ENCODE measurements around the gene UBE2M. TPM values are rescaled to one million over a fixed set of nuclear protein-coding genes. Genes with fewer than 3 reads are reported as not detected.
A peak's percentile ranks its signal among the peaks of the same experiment; 100 is the strongest.

The UBE2M gene
- total RNA-seq, 2 experiments from 2014 or later: 87.5 to 92.4 TPM

GRCh38 chr19:58568453-58569130 is 10.2 kb upstream of the UBE2M start:
- POLR2A ChIA-PET: interaction anchor here (1.2 kb wide), 1 partner anchor 14 kb away, joined by 5 read pairs; the partner anchor contains the start of gene CHMP2A
- peak; percentile 11 for DNase-seq
- Mint-ChIP-seq H3K27ac (no peak overlapping the region), H3K36me3 (ENCODE audit: low read depth) (peaks cover 28% of the 10 kb centered on the region), H3K4me1 (peaks cover 38% of the 10 kb centered on the region), H3K27me3 (no peaks in the 10 kb centered on the region), H3K4me3 (no peak overlapping the region), H3K9me3 (no peaks in the 10 kb centered on the region)
- CTCF ChIA-PET: interaction anchor here (1.1 kb wide), 1 partner anchor 48 kb away, joined by 3 read pairs; no protein-coding TSS in a partner anchor

GRCh38 chr19:58566989-58567388 is 8.6 kb upstream of the UBE2M start:
- Mint-ChIP-seq H3K9me3 (no peaks in the 10 kb centered on the region), H3K4me3 (no peak overlapping the region), H3K27ac (no peak overlapping the region), H3K27me3 (no peaks in the 10 kb centered on the region), H3K4me1 (peaks cover 43% of the 10 kb centered on the region), H3K36me3 (ENCODE audit: low read depth) (peaks cover 22% of the 10 kb centered on the region)
- CTCF ChIA-PET: interaction anchor here (0.9 kb wide), 1 partner anchor 47 kb away, joined by 3 read pairs; the partner anchor contains the start of gene ZBTB45
- DNase-seq: no peak
- POLR2A ChIA-PET: interaction anchor here (6.3 kb wide), 1 partner anchor 15 kb away, joined by 38 read pairs; the partner anchor contains the start of gene CHMP2A

- Mint-ChIP-seq H3K36me3 (ENCODE audit: low read depth) (peaks cover 13% of the 10 kb centered on the region), H3K4me1 (peaks cover 61% of the 10 kb centered on the region), H3K27ac (no peak overlapping the region), H3K27me3 (no peaks in the 10 kb centered on the region), H3K4me3 (peak overlapping the region; percentile 80), H3K9me3 (no peaks in the 10 kb centered on the region)
- ChIA-PET CTCF (interaction anchor here (1.0 kb wide), 1 partner anchor 50 kb away, joined by 3 read pairs; no protein-coding TSS in a partner anchor), POLR2A (interaction anchor here (4.1 to 8.9 kb wide), 5 partner anchors 8 to 45 kb away, joined by 31 to 89 read pairs (median 46); partner anchors contain the start of genes CHMP2A, MZF1, TRIM28 and ZBTB45)
- DNase-seq: no peak
Observed at GRCh38 chr19:58563823-58564222, 5.4 kb upstream of the UBE2M start.

GRCh38 chr19:58563034-58563573 is 4.7 kb upstream of the UBE2M start:
- no peak for DNase-seq
- Mint-ChIP-seq H3K4me1 (peaks cover 56% of the 10 kb centered on the region), H3K27me3 (no peaks in the 10 kb centered on the region), H3K4me3 (peak overlapping the region; percentile 80), H3K27ac (peak overlapping the region; percentile 87), H3K36me3 (ENCODE audit: low read depth) (peaks cover 13% of the 10 kb centered on the region), H3K9me3 (no peaks in the 10 kb centered on the region)
- ChIA-PET POLR2A (interaction anchor here (0.6 to 8.9 kb wide), 8 partner anchors 9 to 154 kb away, joined by 3 to 89 read pairs (median 34); partner anchors contain the start of genes CHMP2A, MZF1, TRIM28 and ZBTB45), CTCF (interaction anchor here (0.6 to 2.6 kb wide), 4 partner anchors 13 to 49 kb away, joined by 3 to 10 read pairs (median 8); partner anchors contain the start of gene ZBTB45)

- ChIA-PET POLR2A (interaction anchor here (0.6 to 8.9 kb wide), 9 partner anchors 9 to 154 kb away, joined by 3 to 89 read pairs (median 31); partner anchors contain the start of genes CHMP2A, MZF1, TRIM28 and ZBTB45), CTCF (interaction anchor here (0.6 to 2.6 kb wide), 5 partner anchors 13 to 49 kb away, joined by 3 to 10 read pairs (median 5); partner anchors contain the start of gene ZBTB45)
- peaks cover 18% of the 10 kb centered on the region for H3K36me3 Mint-ChIP-seq (ENCODE audit: low read depth)
- peak; percentile 52 for DNase-seq
- no peaks in the 10 kb centered on the region for H3K9me3 Mint-ChIP-seq
- H3K4me3 Mint-ChIP-seq: peak overlapping the region; percentile 80
- H3K4me1 Mint-ChIP-seq: peaks cover 61% of the 10 kb centered on the region
- peak overlapping the region; percentile 87 for H3K27ac Mint-ChIP-seq
- no peaks in the 10 kb centered on the region for H3K27me3 Mint-ChIP-seq
Observed at GRCh38 chr19:58562122-58563033, 4.0 kb upstream of the UBE2M start.

- H3K4me1 Mint-ChIP-seq: peaks cover 69% of the 10 kb centered on the region
- ChIA-PET POLR2A (interaction anchor here (0.9 to 8.9 kb wide), 6 partner anchors 9 to 42 kb away, joined by 3 to 89 read pairs (median 42); partner anchors contain the start of genes CHMP2A, MZF1, TRIM28 and ZBTB45), CTCF (interaction anchor here (1.6 to 2.6 kb wide), 4 partner anchors 14 to 48 kb away, joined by 3 to 10 read pairs (median 8); partner anchors contain the start of gene ZBTB45)
- peak overlapping the region; percentile 80 for H3K4me3 Mint-ChIP-seq
- H3K27ac Mint-ChIP-seq: peak overlapping the region; percentile 87
- H3K9me3 Mint-ChIP-seq: no peaks in the 10 kb centered on the region
- no peaks in the 10 kb centered on the region for H3K27me3 Mint-ChIP-seq
- no peak for DNase-seq
- peaks cover 20% of the 10 kb centered on the region for H3K36me3 Mint-ChIP-seq (ENCODE audit: low read depth)
Observed at GRCh38 chr19:58561373-58562121, 3.1 kb upstream of the UBE2M start.

- Mint-ChIP-seq H3K4me3 (no peak overlapping the region), H3K9me3 (no peaks in the 10 kb centered on the region), H3K27me3 (no peaks in the 10 kb centered on the region), H3K27ac (peak overlapping the region; percentile 100), H3K36me3 (ENCODE audit: low read depth) (peaks cover 25% of the 10 kb centered on the region), H3K4me1 (peaks cover 75% of the 10 kb centered on the region)
- DNase-seq: no peak
- CTCF ChIA-PET: interaction anchor here (1.6 to 2.6 kb wide), 4 partner anchors 15 to 47 kb away, joined by 3 to 10 read pairs (median 8); partner anchors contain the start of gene ZBTB45
- POLR2A ChIA-PET: interaction anchor here (4.1 to 8.9 kb wide), 5 partner anchors 9 to 42 kb away, joined by 31 to 89 read pairs (median 46); partner anchors contain the start of genes CHMP2A, MZF1, TRIM28 and ZBTB45
Observed at GRCh38 chr19:58560921-58561320, 2.5 kb upstream of the UBE2M start.

GRCh38 chr19:58560007-58560887 is 1.8 kb upstream of the UBE2M start:
- Mint-ChIP-seq H3K27me3 (no peaks in the 10 kb centered on the region), H3K9me3 (no peaks in the 10 kb centered on the region), H3K36me3 (ENCODE audit: low read depth) (peaks cover 31% of the 10 kb centered on the region), H3K4me1 (peaks cover 78% of the 10 kb centered on the region), H3K27ac (peak overlapping the region; percentile 100), H3K4me3 (peak overlapping the region; percentile 98)
- POLR2A ChIA-PET: interaction anchor here (3.1 to 8.9 kb wide), 5 partner anchors 12 to 41 kb away, joined by 12 to 89 read pairs (median 46); partner anchors contain the start of genes MZF1, TRIM28 and ZBTB45
- DNase-seq: no peak
- CTCF ChIA-PET: interaction anchor here (1.5 to 2.6 kb wide), 4 partner anchors 19 to 47 kb away, joined by 3 to 15 read pairs (median 6); partner anchors contain the start of gene ZBTB45

- Mint-ChIP-seq H3K4me3 (peak overlapping the region; percentile 98), H3K9me3 (no peaks in the 10 kb centered on the region), H3K27me3 (no peaks in the 10 kb centered on the region), H3K36me3 (ENCODE audit: low read depth) (peaks cover 37% of the 10 kb centered on the region), H3K27ac (peak overlapping the region; percentile 100), H3K4me1 (peaks cover 81% of the 10 kb centered on the region)
- ChIA-PET POLR2A (interaction anchor here (3.1 to 8.9 kb wide), 4 partner anchors 12 to 40 kb away, joined by 12 to 89 read pairs (median 50); partner anchors contain the start of genes MZF1, TRIM28 and ZBTB45), CTCF (interaction anchor here (1.5 to 2.6 kb wide), 2 partner anchors 40 to 45 kb away, joined by 3 to 15 read pairs; partner anchors contain the start of gene ZBTB45)
- DNase-seq: peak; percentile 83
Observed at GRCh38 chr19:58559275-58560006, 1.0 kb upstream of the UBE2M start.
